GM12801 (cell line): Measurements from ENCODE around the gene OGFR.

Experiments used
- CTCF ChIP-seq: IDR thresholded peaks from one replicate; pipeline ENCODE4 v1.5.1; 2011; ENCODE audit warnings: control low read depth; ENCODE audit not compliant: insufficient read length; ENCODE audit errors: extremely low read depth

OGFR gene

GRCh38 chr20:62793757-62794006 is 11.0 kb upstream of the OGFR start:
- no peak for TF ChIP-seq CTCF

- TF ChIP-seq CTCF, result no peak
Measured at GRCh38 chr20:62794007-62794724, 10.5 kb upstream of the OGFR start.

GRCh38 chr20:62795023-62795761 is 9.4 kb upstream of the OGFR start:
- TF ChIP-seq CTCF, result no peak

- TF ChIP-seq CTCF, result no peak
Measured at GRCh38 chr20:62796699-62797491, 7.7 kb upstream of the OGFR start.

GRCh38 chr20:62797671-62798532 is 6.7 kb upstream of the OGFR start:
- no peak for TF ChIP-seq CTCF

GRCh38 chr20:62799036-62799435 is 5.6 kb upstream of the OGFR start:
- no peak for TF ChIP-seq CTCF

GRCh38 chr20:62799459-62799858 is 5.2 kb upstream of the OGFR start:
- TF ChIP-seq CTCF, result no peak
